Measurements from ENCODE around the gene SHMT2.

- TF ChIP-seq ZNF70 (CRISPR knock-in tag; IDR thresholded peaks at IDR 0.05) (no peak), GLIS3 (CRISPR knock-in tag; IDR thresholded peaks at IDR 0.05) (no peak), PATZ1 (CRISPR knock-in tag; IDR thresholded peaks at IDR 0.05; ENCODE audit: borderline replicate concordance) (no peak), TCF4 (CRISPR knock-in tag; IDR thresholded peaks at IDR 0.05; ENCODE audit: borderline replicate concordance) (no peak), PPARA (CRISPR knock-in tag; IDR thresholded peaks at IDR 0.05; ENCODE audit: borderline replicate concordance) (no peak), ZNF565 (CRISPR knock-in tag; conservative IDR thresholded peaks at IDR 0.05; ENCODE audit: low read depth) (no peak), ZC3H10 (CRISPR knock-in tag; IDR thresholded peaks at IDR 0.05) (no peak), ZFP30 (CRISPR knock-in tag; IDR thresholded peaks at IDR 0.05) (no peak)
Observed at GRCh38 chr12:57227315-57228115, 2.0 kb upstream of the SHMT2 start.
